Measurements from ENCODE around the gene INKA2. TPM values are rescaled to one million over a fixed set of nuclear protein-coding genes. Genes with fewer than 3 reads are reported as not detected.
A peak's percentile ranks its signal among the peaks of the same experiment; 100 is the strongest.

INKA2 gene
- polyA plus RNA-seq, 2 donors, result 1.2 to 3.0 TPM

- Histone ChIP-seq H3K4me1 (ENCODE audit: control insufficient read depth in 2 of 2, insufficient read depth in 2 of 2, low read length in 1 of 2) (peaks cover 7 to 19% of the 10 kb centered on the region in 2 donors), H3K9me3 (ENCODE audit: control insufficient read depth in 2 of 2, insufficient read depth in 1 of 2, low read depth in 1 of 2, low read length in 1 of 2) (no peaks in the 10 kb centered on the region), H3K27ac (ENCODE audit: low read depth in 2 of 2, low read length in 1 of 2) (no peak overlapping the region), H3K27me3 (ENCODE audit: control insufficient read depth in 1 of 2, insufficient read depth in 2 of 2, low read length in 2 of 2) (no peaks in the 10 kb centered on the region), H3K36me3 (ENCODE audit: control insufficient read depth in 2 of 2, insufficient read depth in 2 of 2, low read length in 1 of 2) (no peaks in the 10 kb centered on the region), H3K4me3 (ENCODE audit: low read depth in 1 of 2, low read length in 2 of 2) (no peak overlapping the region)
- 93 to 98% methylated on average over 2 of the region's 2 CpGs for WGBS, 2 donors
Observed at GRCh38 chr1:111717450-111717849, 21.7 kb downstream of the INKA2 start.

GRCh38 chr1:111716333-111716732 lies 22.9 kb downstream of the INKA2 start:
- H3K36me3 ChIP-seq (ENCODE audit: control insufficient read depth in 2 of 2, insufficient read depth in 2 of 2, low read length in 1 of 2), result no peaks in the 10 kb centered on the region
- no peaks in the 10 kb centered on the region for H3K9me3 ChIP-seq (ENCODE audit: control insufficient read depth in 2 of 2, insufficient read depth in 1 of 2, low read depth in 1 of 2, low read length in 1 of 2)
- WGBS, 2 donors, result 64 to 70% methylated on average over 3 of the region's 3 CpGs
- no peak overlapping the region for H3K27ac ChIP-seq (ENCODE audit: low read depth in 2 of 2, low read length in 1 of 2)
- no peak overlapping the region for H3K4me3 ChIP-seq (ENCODE audit: low read depth in 1 of 2, low read length in 2 of 2)
- peaks cover 7 to 13% of the 10 kb centered on the region in 2 donors for H3K4me1 ChIP-seq (ENCODE audit: control insufficient read depth in 2 of 2, insufficient read depth in 2 of 2, low read length in 1 of 2)
- no peaks in the 10 kb centered on the region for H3K27me3 ChIP-seq (ENCODE audit: control insufficient read depth in 1 of 2, insufficient read depth in 2 of 2, low read length in 2 of 2)

- Histone ChIP-seq H3K4me1 (ENCODE audit: control insufficient read depth in 2 of 2, insufficient read depth in 2 of 2, low read length in 1 of 2) (no peaks in the 10 kb centered on the region), H3K27me3 (ENCODE audit: control insufficient read depth in 1 of 2, insufficient read depth in 2 of 2, low read length in 2 of 2) (no peaks in the 10 kb centered on the region), H3K27ac (ENCODE audit: low read depth in 2 of 2, low read length in 1 of 2) (no peak overlapping the region), H3K9me3 (ENCODE audit: control insufficient read depth in 2 of 2, insufficient read depth in 1 of 2, low read depth in 1 of 2, low read length in 1 of 2) (no peaks in the 10 kb centered on the region), H3K4me3 (ENCODE audit: low read depth in 1 of 2, low read length in 2 of 2) (no peak overlapping the region), H3K36me3 (ENCODE audit: control insufficient read depth in 2 of 2, insufficient read depth in 2 of 2, low read length in 1 of 2) (peaks cover 2 to 4% of the 10 kb centered on the region in 2 donors)
- 58 to 60% methylated on average over 1 of the region's 1 CpG for WGBS, 2 donors
Observed at GRCh38 chr1:111709986-111710385, 29.2 kb downstream of the INKA2 start.

GRCh38 chr1:111707906-111708305 lies 31.3 kb downstream of the INKA2 start:
- Histone ChIP-seq H3K36me3 (ENCODE audit: control insufficient read depth in 2 of 2, insufficient read depth in 2 of 2, low read length in 1 of 2) (peaks cover 3 to 6% of the 10 kb centered on the region in 2 donors), H3K27ac (ENCODE audit: low read depth in 2 of 2, low read length in 1 of 2) (no peak overlapping the region), H3K9me3 (ENCODE audit: control insufficient read depth in 2 of 2, insufficient read depth in 1 of 2, low read depth in 1 of 2, low read length in 1 of 2) (no peaks in the 10 kb centered on the region), H3K4me3 (ENCODE audit: low read depth in 1 of 2, low read length in 2 of 2) (no peak overlapping the region), H3K4me1 (ENCODE audit: control insufficient read depth in 2 of 2, insufficient read depth in 2 of 2, low read length in 1 of 2) (no peaks in the 10 kb centered on the region), H3K27me3 (ENCODE audit: control insufficient read depth in 1 of 2, insufficient read depth in 2 of 2, low read length in 2 of 2) (no peaks in the 10 kb centered on the region)
- 71% methylated on average over 9 of the region's 9 CpGs for WGBS, 2 donors

- 62 to 67% methylated on average over 2 of the region's 2 CpGs for WGBS, 2 donors
- no peaks in the 10 kb centered on the region for H3K27me3 ChIP-seq (ENCODE audit: control insufficient read depth in 1 of 2, insufficient read depth in 2 of 2, low read length in 2 of 2)
- no peaks in the 10 kb centered on the region for H3K4me1 ChIP-seq (ENCODE audit: control insufficient read depth in 2 of 2, insufficient read depth in 2 of 2, low read length in 1 of 2)
- H3K27ac ChIP-seq (ENCODE audit: low read depth in 2 of 2, low read length in 1 of 2), result no peak overlapping the region
- H3K4me3 ChIP-seq (ENCODE audit: low read depth in 1 of 2, low read length in 2 of 2), result no peak overlapping the region
- peaks cover 3 to 6% of the 10 kb centered on the region in 2 donors for H3K36me3 ChIP-seq (ENCODE audit: control insufficient read depth in 2 of 2, insufficient read depth in 2 of 2, low read length in 1 of 2)
- H3K9me3 ChIP-seq (ENCODE audit: control insufficient read depth in 2 of 2, insufficient read depth in 1 of 2, low read depth in 1 of 2, low read length in 1 of 2), result no peaks in the 10 kb centered on the region
Observed at GRCh38 chr1:111706921-111707320, 32.3 kb downstream of the INKA2 start.

GRCh38 chr1:111705841-111706240 lies 33.4 kb downstream of the INKA2 start:
- Histone ChIP-seq H3K36me3 (ENCODE audit: control insufficient read depth in 2 of 2, insufficient read depth in 2 of 2, low read length in 1 of 2) (peaks cover 3 to 8% of the 10 kb centered on the region in 2 donors), H3K27me3 (ENCODE audit: control insufficient read depth in 1 of 2, insufficient read depth in 2 of 2, low read length in 2 of 2) (no peaks in the 10 kb centered on the region), H3K4me1 (ENCODE audit: control insufficient read depth in 2 of 2, insufficient read depth in 2 of 2, low read length in 1 of 2) (no peaks in the 10 kb centered on the region), H3K9me3 (ENCODE audit: control insufficient read depth in 2 of 2, insufficient read depth in 1 of 2, low read depth in 1 of 2, low read length in 1 of 2) (no peaks in the 10 kb centered on the region), H3K27ac (ENCODE audit: low read depth in 2 of 2, low read length in 1 of 2) (peak overlapping the region in 1 of 2 donors; percentile 22), H3K4me3 (ENCODE audit: low read depth in 1 of 2, low read length in 2 of 2) (no peak overlapping the region)
- WGBS, 2 donors, result 69 to 75% methylated on average over 3 of the region's 3 CpGs

- H3K4me1 ChIP-seq (ENCODE audit: control insufficient read depth in 2 of 2, insufficient read depth in 2 of 2, low read length in 1 of 2), result no peaks in the 10 kb centered on the region
- no peaks in the 10 kb centered on the region for H3K9me3 ChIP-seq (ENCODE audit: control insufficient read depth in 2 of 2, insufficient read depth in 1 of 2, low read depth in 1 of 2, low read length in 1 of 2)
- no peaks in the 10 kb centered on the region for H3K27me3 ChIP-seq (ENCODE audit: control insufficient read depth in 1 of 2, insufficient read depth in 2 of 2, low read length in 2 of 2)
- no peak overlapping the region for H3K27ac ChIP-seq (ENCODE audit: low read depth in 2 of 2, low read length in 1 of 2)
- H3K4me3 ChIP-seq (ENCODE audit: low read depth in 1 of 2, low read length in 2 of 2), result no peak overlapping the region
- peaks cover 3 to 9% of the 10 kb centered on the region in 2 donors for H3K36me3 ChIP-seq (ENCODE audit: control insufficient read depth in 2 of 2, insufficient read depth in 2 of 2, low read length in 1 of 2)
Observed at GRCh38 chr1:111704776-111705175, 34.4 kb downstream of the INKA2 start.

GRCh38 chr1:111704240-111704639 lies 35.0 kb downstream of the INKA2 start:
- WGBS, 2 donors, result 77 to 84% methylated on average over 2 of the region's 2 CpGs
- peaks cover 3 to 9% of the 10 kb centered on the region in 2 donors for H3K36me3 ChIP-seq (ENCODE audit: control insufficient read depth in 2 of 2, insufficient read depth in 2 of 2, low read length in 1 of 2)
- H3K4me3 ChIP-seq (ENCODE audit: low read depth in 1 of 2, low read length in 2 of 2), result no peak overlapping the region
- H3K27ac ChIP-seq (ENCODE audit: low read depth in 2 of 2, low read length in 1 of 2), result no peak overlapping the region
- no peaks in the 10 kb centered on the region for H3K9me3 ChIP-seq (ENCODE audit: control insufficient read depth in 2 of 2, insufficient read depth in 1 of 2, low read depth in 1 of 2, low read length in 1 of 2)
- H3K4me1 ChIP-seq (ENCODE audit: control insufficient read depth in 2 of 2, insufficient read depth in 2 of 2, low read length in 1 of 2), result no peaks in the 10 kb centered on the region
- H3K27me3 ChIP-seq (ENCODE audit: control insufficient read depth in 1 of 2, insufficient read depth in 2 of 2, low read length in 2 of 2), result no peaks in the 10 kb centered on the region

GRCh38 chr1:111702504-111703050 lies 36.6 kb downstream of the INKA2 start:
- peaks cover 3 to 11% of the 10 kb centered on the region in 2 donors for H3K36me3 ChIP-seq (ENCODE audit: control insufficient read depth in 2 of 2, insufficient read depth in 2 of 2, low read length in 1 of 2)
- H3K27me3 ChIP-seq (ENCODE audit: control insufficient read depth in 1 of 2, insufficient read depth in 2 of 2, low read length in 2 of 2), result no peaks in the 10 kb centered on the region
- H3K27ac ChIP-seq (ENCODE audit: low read depth in 2 of 2, low read length in 1 of 2), result no peak overlapping the region
- no peak overlapping the region for H3K4me3 ChIP-seq (ENCODE audit: low read depth in 1 of 2, low read length in 2 of 2)
- no peaks in the 10 kb centered on the region for H3K9me3 ChIP-seq (ENCODE audit: control insufficient read depth in 2 of 2, insufficient read depth in 1 of 2, low read depth in 1 of 2, low read length in 1 of 2)
- H3K4me1 ChIP-seq (ENCODE audit: control insufficient read depth in 2 of 2, insufficient read depth in 2 of 2, low read length in 1 of 2), result no peaks in the 10 kb centered on the region
- 92 to 97% methylated on average over 5 of the region's 5 CpGs for WGBS, 2 donors

GRCh38 chr1:111699268-111699667 lies 39.9 kb downstream of the INKA2 start:
- Histone ChIP-seq H3K9me3 (ENCODE audit: control insufficient read depth in 2 of 2, insufficient read depth in 1 of 2, low read depth in 1 of 2, low read length in 1 of 2) (no peaks in the 10 kb centered on the region), H3K36me3 (ENCODE audit: control insufficient read depth in 2 of 2, insufficient read depth in 2 of 2, low read length in 1 of 2) (peaks cover 0 to 11% of the 10 kb centered on the region in 2 donors), H3K4me1 (ENCODE audit: control insufficient read depth in 2 of 2, insufficient read depth in 2 of 2, low read length in 1 of 2) (no peaks in the 10 kb centered on the region), H3K4me3 (ENCODE audit: low read depth in 1 of 2, low read length in 2 of 2) (no peak overlapping the region), H3K27me3 (ENCODE audit: control insufficient read depth in 1 of 2, insufficient read depth in 2 of 2, low read length in 2 of 2) (no peaks in the 10 kb centered on the region), H3K27ac (ENCODE audit: low read depth in 2 of 2, low read length in 1 of 2) (no peak overlapping the region)
